Trophoblast cell (in vitro differentiated cells and primary cell): ENCODE measurements around the gene SP1.
A peak's percentile ranks its signal among the peaks of the same experiment; 100 is the strongest.
"Not testable (repeated sequence)": the region's sequence is repeated elsewhere in the genome, so short reads cannot be mapped to it uniquely, and the experiment has no call there.

Source experiments
- DNase-seq, 2 donors: peaks; one replicate each; pipeline ENCODE4 v3.0.0-alpha.2; 2016
- H2AFZ ChIP-seq: 2 replicates; pipeline ENCODE4 v1.6.1; 2013; ENCODE audit warnings: low read length, moderate library complexity, mild to moderate bottlenecking; ENCODE audit not compliant: insufficient read depth, poor library complexity
- H2AK5ac ChIP-seq: 2 replicates; pipeline ENCODE4 v1.6.1; 2013; ENCODE audit warnings: mild to moderate bottlenecking, low read length
- H2BK120ac ChIP-seq: 2 replicates; pipeline ENCODE4 v1.6.1; 2013; ENCODE audit warnings: low read length, mild to moderate bottlenecking, moderate library complexity; ENCODE audit not compliant: insufficient read depth, poor library complexity
- H2BK12ac ChIP-seq: 2 replicates; pipeline ENCODE4 v1.6.1; 2013; ENCODE audit warnings: mild to moderate bottlenecking, low read length, moderate library complexity
- H2BK5ac ChIP-seq: 2 replicates; pipeline ENCODE4 v1.6.1; 2013; ENCODE audit warnings: low read length, low read depth, moderate library complexity, mild to moderate bottlenecking; ENCODE audit not compliant: poor library complexity
- H3K14ac ChIP-seq: 2 replicates; pipeline ENCODE4 v1.6.1; 2013; ENCODE audit warnings: mild to moderate bottlenecking, low read length
- H3K18ac ChIP-seq: 2 replicates; pipeline ENCODE4 v1.6.1; 2013; ENCODE audit warnings: mild to moderate bottlenecking, low read length
- H3K23ac ChIP-seq: 2 replicates; pipeline ENCODE4 v1.6.1; 2013; ENCODE audit warnings: low read length
- H3K27ac ChIP-seq: 2 replicates; pipeline ENCODE4 v1.5.1; 2013; ENCODE audit warnings: low read depth, mild to moderate bottlenecking, inconsistent platforms, low read length, moderate library complexity
- H3K27me3 ChIP-seq: 2 replicates; pipeline ENCODE4 v1.6.1; 2013; ENCODE audit warnings: inconsistent platforms, mild to moderate bottlenecking, low read length, moderate library complexity; ENCODE audit not compliant: insufficient read depth
- H3K36me3 ChIP-seq, 2 experiments: 1 replicate in 1 of 2; 2 replicates in 1 of 2; pipeline ENCODE4 v1.6.1; 2013; ENCODE audit warnings: low read length in 2 of 2, mild to moderate bottlenecking in 2 of 2, moderate library complexity in 1 of 2; ENCODE audit not compliant: insufficient read depth in 2 of 2, control insufficient read depth in 1 of 2
- H3K4ac ChIP-seq: 2 replicates; pipeline ENCODE4 v1.6.1; 2013; ENCODE audit warnings: low read depth, mild to moderate bottlenecking, low read length, moderate library complexity
- H3K4me1 ChIP-seq, 2 experiments: 1 replicate in 1 of 2; 2 replicates in 1 of 2; pipeline ENCODE4 v1.6.1; 2013; ENCODE audit warnings: low read length in 2 of 2, mild to moderate bottlenecking in 2 of 2, moderate library complexity in 1 of 2; ENCODE audit not compliant: insufficient read depth in 2 of 2, control insufficient read depth in 1 of 2
- H3K4me2 ChIP-seq: 2 replicates; pipeline ENCODE4 v1.6.1; 2013; ENCODE audit warnings: inconsistent platforms, mild to moderate bottlenecking, low read length, moderate library complexity
- H3K4me3 ChIP-seq: 2 replicates; pipeline ENCODE4 v1.5.1; 2013; ENCODE audit warnings: mild to moderate bottlenecking, low read depth, low read length, inconsistent platforms
- H3K79me1 ChIP-seq: one replicate; pipeline ENCODE4 v1.6.1; 2013; ENCODE audit warnings: low read length
- H3K79me2 ChIP-seq: 2 replicates; pipeline ENCODE4 v1.6.1; 2013; ENCODE audit warnings: low read length, mild to moderate bottlenecking; ENCODE audit not compliant: control insufficient read depth, insufficient read depth, poor library complexity
- H3K9ac ChIP-seq: 2 replicates; pipeline ENCODE4 v1.6.1; 2013; ENCODE audit warnings: mild to moderate bottlenecking, low read length
- H3K9me3 ChIP-seq: 2 replicates; pipeline ENCODE4 v1.6.1; 2013; ENCODE audit warnings: low read depth, mild to moderate bottlenecking, control low read depth, inconsistent platforms, low read length; ENCODE audit not compliant: insufficient read depth
- H4K12ac ChIP-seq: 2 replicates; pipeline ENCODE4 v1.6.1; 2013; ENCODE audit warnings: low read depth, mild to moderate bottlenecking, low read length, moderate library complexity
- H4K8ac ChIP-seq: 2 replicates; pipeline ENCODE4 v1.6.1; 2013; ENCODE audit warnings: low read depth, mild to moderate bottlenecking, low read length, moderate library complexity
- H4K91ac ChIP-seq: one replicate; pipeline ENCODE4 v1.6.1; 2013; ENCODE audit warnings: low read depth, mild to moderate bottlenecking, low read length, moderate library complexity
- WGBS: extraction: QIAGEN DNeasy Blood & Tissue Kit; methylation state at CpG from one replicate; pipeline ENCODE4 v1.1.7; 2013; ENCODE audit warnings: missing lambda C conversion rate; ENCODE audit not compliant: insufficient read length, insufficient coverage; ENCODE audit errors: extremely low coverage; 5-methylcytosine and 5-hydroxymethylcytosine counted together

The SP1 gene

GRCh38 chr12:53355121-53355520 lies 24.9 kb upstream of the SP1 start:
- no peak overlapping the region for H2AFZ ChIP-seq
- H2AK5ac ChIP-seq = no peak overlapping the region
- H3K27ac ChIP-seq = no peak overlapping the region
- no peak overlapping the region for H4K91ac ChIP-seq
- DNase-seq = no peak
- H3K79me1 ChIP-seq = no peaks in the 10 kb centered on the region
- H3K4ac ChIP-seq = no peak overlapping the region
- H3K14ac ChIP-seq = no peak overlapping the region
- no peak overlapping the region for H2BK5ac ChIP-seq
- H3K4me1 ChIP-seq = no peaks in the 10 kb centered on the region
- no peaks in the 10 kb centered on the region for H3K9me3 ChIP-seq
- H3K4me3 ChIP-seq = no peak overlapping the region
- no peak overlapping the region for H3K18ac ChIP-seq
- H2BK120ac ChIP-seq = no peak overlapping the region
- H2BK12ac ChIP-seq = no peak overlapping the region
- H3K36me3 ChIP-seq = no peaks in the 10 kb centered on the region
- H3K4me2 ChIP-seq = no peak overlapping the region
- WGBS = no CpG with 5 or more reads among the region's 3 CpGs
- no peak overlapping the region for H3K9ac ChIP-seq
- H4K8ac ChIP-seq = no peak overlapping the region
- no peak overlapping the region for H3K23ac ChIP-seq
- H4K12ac ChIP-seq = no peak overlapping the region
- H3K27me3 ChIP-seq = no peaks in the 10 kb centered on the region
- no peaks in the 10 kb centered on the region for H3K79me2 ChIP-seq

- H3K4me3 ChIP-seq = no peak overlapping the region
- no peak overlapping the region for H2BK12ac ChIP-seq
- no peak overlapping the region for H3K9ac ChIP-seq
- H3K79me1 ChIP-seq = no peaks in the 10 kb centered on the region
- H2BK5ac ChIP-seq = no peak overlapping the region
- H3K18ac ChIP-seq = no peak overlapping the region
- DNase-seq = no peak
- H2AFZ ChIP-seq = no peak overlapping the region
- H3K14ac ChIP-seq = no peak overlapping the region
- no peak overlapping the region for H3K4me2 ChIP-seq
- H2BK120ac ChIP-seq = no peak overlapping the region
- H3K79me2 ChIP-seq = no peaks in the 10 kb centered on the region
- no peaks in the 10 kb centered on the region for H3K36me3 ChIP-seq
- H3K4ac ChIP-seq = no peak overlapping the region
- H4K12ac ChIP-seq = no peak overlapping the region
- H2AK5ac ChIP-seq = no peak overlapping the region
- WGBS = no CpG with 5 or more reads among the region's 5 CpGs
- no peaks in the 10 kb centered on the region for H3K27me3 ChIP-seq
- H4K8ac ChIP-seq = no peak overlapping the region
- no peaks in the 10 kb centered on the region for H3K9me3 ChIP-seq
- H3K27ac ChIP-seq = no peak overlapping the region
- H4K91ac ChIP-seq = no peak overlapping the region
- no peak overlapping the region for H3K23ac ChIP-seq
- H3K4me1 ChIP-seq = no peaks in the 10 kb centered on the region
Measured at GRCh38 chr12:53358836-53359419, 21.0 kb upstream of the SP1 start.

GRCh38 chr12:53361638-53362037 lies 18.3 kb upstream of the SP1 start:
- WGBS = no CpG with 5 or more reads among the region's 10 CpGs
- H4K12ac ChIP-seq, H3K9ac ChIP-seq, H3K27ac ChIP-seq, H2BK120ac ChIP-seq, H3K4me1 ChIP-seq, H2BK12ac ChIP-seq, H3K79me2 ChIP-seq, H2AFZ ChIP-seq, DNase-seq, H4K8ac ChIP-seq, H2BK5ac ChIP-seq, H3K4me2 ChIP-seq, H3K18ac ChIP-seq, H3K4ac ChIP-seq, H4K91ac ChIP-seq, H3K4me3 ChIP-seq, H3K9me3 ChIP-seq, H3K14ac ChIP-seq, H3K27me3 ChIP-seq, H3K23ac ChIP-seq, H2AK5ac ChIP-seq, H3K79me1 ChIP-seq, H3K36me3 ChIP-seq: not testable (repeated sequence)

GRCh38 chr12:53365245-53365904 lies 14.6 kb upstream of the SP1 start:
- Histone ChIP-seq H3K27me3 (no peaks in the 10 kb centered on the region), H3K36me3 (no peaks in the 10 kb centered on the region), H3K4ac (no peak overlapping the region), H2AK5ac (no peak overlapping the region), H3K9ac (no peak overlapping the region), H2AFZ (no peak overlapping the region), H2BK120ac (no peak overlapping the region), H3K14ac (no peak overlapping the region), H3K4me3 (no peak overlapping the region), H4K91ac (no peak overlapping the region), H3K27ac (no peak overlapping the region), H3K4me1 (peaks cover 2 to 3% of the 10 kb centered on the region in 2 experiments), H3K79me1 (peaks cover 3% of the 10 kb centered on the region), H4K12ac (no peak overlapping the region), H3K4me2 (no peak overlapping the region), H2BK12ac (no peak overlapping the region), H3K18ac (no peak overlapping the region), H3K79me2 (no peaks in the 10 kb centered on the region), H3K9me3 (no peaks in the 10 kb centered on the region), H3K23ac (no peak overlapping the region), H2BK5ac (no peak overlapping the region), H4K8ac (no peak overlapping the region)
- no CpG with 5 or more reads among the region's 4 CpGs for WGBS
- peak in 1 of 2 donors; percentile 39 for DNase-seq
